GM10248 (cell line): ENCODE results near the gene DLX4.

Experiments used
- CTCF ChIA-PET: fragments of 300-600 bp; sonication (Branson Sonifier 250); formaldehyde crosslinking; extraction: SDS; loops from one replicate; lab custom pipeline; 2021; ENCODE audit warnings: antibody characterized with exemption; lab: Yijun Ruan, JAX
- POLR2A ChIA-PET: fragments of 350-650 bp; sonication (Branson Sonifier 250); formaldehyde crosslinking; extraction: SDS; loops from one replicate; lab custom pipeline; 2020; ENCODE audit warnings: antibody characterized with exemption; lab: Yijun Ruan, JAX
- DNase-seq: peaks from one replicate; pipeline ENCODE4 v3.0.0; 2012; ENCODE audit errors: extremely low spot score
- CTCF ChIP-seq: IDR thresholded peaks from 2 replicates; pipeline ENCODE4 v1.5.1; 2012; ENCODE audit warnings: mild to moderate bottlenecking, low read depth; ENCODE audit errors: extremely low read depth, missing control alignments, control extremely low read depth

The DLX4 gene

GRCh38 chr17:49992933-49993422 is 24.0 kb downstream of the DLX4 start:
- ChIA-PET POLR2A (no interaction called here), CTCF (interaction anchor here (7.8 kb wide), 1 partner anchor 132 kb away, joined by 171 read pairs; no protein-coding TSS in a partner anchor)
- no peak for TF ChIP-seq CTCF
- no peak for DNase-seq

GRCh38 chr17:49993423-49994060 is 24.6 kb downstream of the DLX4 start:
- ChIA-PET CTCF (interaction anchor here (1.4 to 7.8 kb wide), 3 partner anchors 16 to 132 kb away, joined by 3 to 171 read pairs (median 3); no protein-coding TSS in a partner anchor), POLR2A (no interaction called here)
- DNase-seq, result no peak
- no peak for TF ChIP-seq CTCF

GRCh38 chr17:49994085-49995054 is 25.4 kb downstream of the DLX4 start:
- ChIA-PET CTCF (interaction anchor here (0.9 to 7.8 kb wide), 6 partner anchors 16 to 133 kb away, joined by 3 to 171 read pairs (median 6); no protein-coding TSS in a partner anchor), POLR2A (interaction anchor here (0.6 kb wide), 1 partner anchor 261 kb away, joined by 3 read pairs; no protein-coding TSS in a partner anchor)
- TF ChIP-seq CTCF, result no peak
- no peak for DNase-seq

DNA sequence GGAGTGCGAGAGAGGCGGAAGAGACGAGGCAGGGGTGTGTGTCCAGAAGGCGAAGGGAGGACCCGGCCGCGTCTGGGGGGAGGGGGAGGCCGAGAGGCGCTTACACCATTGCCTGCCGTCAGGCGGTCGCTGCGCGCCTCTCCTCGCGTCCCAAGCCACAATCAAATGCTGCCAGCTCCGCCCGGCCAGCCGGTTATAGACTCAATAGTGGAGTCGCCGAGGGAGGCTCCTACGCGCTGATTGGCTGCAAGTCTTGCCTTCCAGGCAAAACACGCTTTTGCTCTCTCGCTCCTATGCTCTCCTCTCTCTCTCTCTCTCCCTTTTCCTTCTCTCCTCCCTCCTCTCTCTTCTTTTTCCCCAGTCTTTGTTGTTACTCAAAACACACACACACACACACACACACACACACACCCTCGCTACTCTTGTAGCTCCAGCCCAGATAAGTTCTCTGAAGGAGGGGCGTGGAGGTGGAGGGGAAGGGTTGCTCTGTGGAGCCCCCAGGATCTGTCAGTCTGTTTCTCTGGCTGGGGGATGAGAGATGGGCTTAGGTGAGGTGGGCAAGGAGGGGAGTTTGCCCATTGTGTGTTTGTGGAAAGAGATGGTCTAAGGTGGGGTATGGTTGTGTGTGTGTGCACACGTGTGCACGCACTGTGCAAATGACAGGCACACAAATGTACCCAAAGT is 26.2 kb downstream of the DLX4 start, which contains the start of gene DLX3:
TSS of gene DLX3 (minus strand) at position 170 of the 684 bp plus-strand sequence. CDS start 226 bp downstream, outside the sequence.
- CTCF ChIA-PET, result interaction anchor here (0.9 to 7.8 kb wide), 12 partner anchors 11 to 438 kb away, joined by 3 to 171 read pairs (median 28); no protein-coding TSS in a partner anchor
- no peak for DNase-seq
- POLR2A ChIA-PET, result no interaction called here
- no peak for TF ChIP-seq CTCF

- TF ChIP-seq CTCF, result no peak
- CTCF ChIA-PET, result interaction anchor here (0.7 to 7.8 kb wide), 54 partner anchors 8 to 1117 kb away, joined by 3 to 171 read pairs (median 8); partner anchors contain the start of genes PDK2 and SLC35B1
- DNase-seq, result no peak
- POLR2A ChIA-PET, result no interaction called here
These were observed 27.1 kb downstream of the DLX4 start for GRCh38 chr17:49996121-49996494.
